SK-N-SH (cell line): ENCODE results near the gene SLCO1B3. TPM values are rescaled to one million over a fixed set of nuclear protein-coding genes. Genes with fewer than 3 reads are reported as not detected.

ENCODE experiments used
- polyA plus RNA-seq, 3 experiments: library from polyadenylated mRNA; depleted of rRNA; stranded (reverse); fragments of >200 nt; gene quantifications; 2 replicates each; pipeline ENCODE4 v1.2.3, GENCODE V29; 2012
- small RNA-seq, 7 experiments: library from RNA; depleted of rRNA; stranded (forward); fragments of <200 nt; gene quantifications; one replicate each; pipeline ENCODE3, GENCODE V24; 2012

SLCO1B3 gene
- polyA plus RNA-seq, 1 of the 3 experiments (the other 2 are of a cell fraction): not detected

Small RNA genes lying within 50 kb of the gene (small RNA-seq; reads per million reads assigned to genes)
- 0 reads per million in 7 experiments for gene AC011604.1

Other genes starting within 250 kb of the SLCO1B3 start
- gene SLCO1C1, start 115.4 kb upstream of the SLCO1B3 start, polyA plus RNA-seq (2012; rRNA removed): 0.02 TPM in 1 of 2 replicates, not detected in the other